ENCODE data around the gene SAP25. TPM values are rescaled to one million over a fixed set of nuclear protein-coding genes. Genes with fewer than 3 reads are reported as not detected.

Gene SAP25
- polyA plus RNA-seq, 1 donor from 2014 or later, result 0.52 TPM

DNA sequence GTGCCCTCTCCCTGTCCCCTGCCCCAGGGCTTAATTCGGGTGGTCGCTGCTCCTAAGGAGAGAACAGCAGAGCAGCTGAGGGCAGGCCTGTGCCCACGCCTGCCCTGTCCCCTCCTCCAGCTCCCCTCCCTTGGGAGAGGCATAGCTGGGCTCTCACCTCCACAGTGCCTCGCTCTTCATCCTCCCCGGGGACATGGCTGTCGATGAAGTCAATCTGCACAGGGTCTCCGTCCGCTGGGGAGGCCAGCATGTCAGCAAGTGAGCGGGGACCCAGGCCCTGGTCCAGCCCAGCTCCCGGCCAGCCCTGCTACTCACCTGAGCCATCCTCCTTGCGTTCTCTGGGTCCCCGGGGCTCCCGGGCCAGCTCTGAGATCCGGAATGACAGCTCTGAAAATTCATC lies 3.8 kb upstream of the SAP25 start:
- Histone ChIP-seq H3K79me2 (replicated peaks; ENCODE audit: insufficient read depth, low read length) (no peaks in the 10 kb centered on the region), H3K27me3 (ENCODE audit: insufficient read depth, low read depth, low read length) (no peaks in the 10 kb centered on the region), H3K27ac (ENCODE audit: low read length) (no peak overlapping the region), H3K9ac (ENCODE audit: low read length) (no peak overlapping the region), H3K9me2 (ENCODE audit: insufficient read depth, low read length) (no peaks in the 10 kb centered on the region), H3K4me2 (ENCODE audit: low read length) (no peak overlapping the region), H3K4me3 (ENCODE audit: low read length) (no peak overlapping the region), H3K36me3 (ENCODE audit: insufficient read depth, low read length) (no peaks in the 10 kb centered on the region), H4K20me1 (ENCODE audit: insufficient read depth) (no peaks in the 10 kb centered on the region), H3F3A (ENCODE audit: insufficient read depth, low read length, poor library complexity, severe bottlenecking) (no peaks in the 10 kb centered on the region), H2AFZ (ENCODE audit: low read depth, low read length) (no peak overlapping the region), H3K9me3 (ENCODE audit: low read length) (no peaks in the 10 kb centered on the region)
- TF ChIP-seq, protein P1, sequence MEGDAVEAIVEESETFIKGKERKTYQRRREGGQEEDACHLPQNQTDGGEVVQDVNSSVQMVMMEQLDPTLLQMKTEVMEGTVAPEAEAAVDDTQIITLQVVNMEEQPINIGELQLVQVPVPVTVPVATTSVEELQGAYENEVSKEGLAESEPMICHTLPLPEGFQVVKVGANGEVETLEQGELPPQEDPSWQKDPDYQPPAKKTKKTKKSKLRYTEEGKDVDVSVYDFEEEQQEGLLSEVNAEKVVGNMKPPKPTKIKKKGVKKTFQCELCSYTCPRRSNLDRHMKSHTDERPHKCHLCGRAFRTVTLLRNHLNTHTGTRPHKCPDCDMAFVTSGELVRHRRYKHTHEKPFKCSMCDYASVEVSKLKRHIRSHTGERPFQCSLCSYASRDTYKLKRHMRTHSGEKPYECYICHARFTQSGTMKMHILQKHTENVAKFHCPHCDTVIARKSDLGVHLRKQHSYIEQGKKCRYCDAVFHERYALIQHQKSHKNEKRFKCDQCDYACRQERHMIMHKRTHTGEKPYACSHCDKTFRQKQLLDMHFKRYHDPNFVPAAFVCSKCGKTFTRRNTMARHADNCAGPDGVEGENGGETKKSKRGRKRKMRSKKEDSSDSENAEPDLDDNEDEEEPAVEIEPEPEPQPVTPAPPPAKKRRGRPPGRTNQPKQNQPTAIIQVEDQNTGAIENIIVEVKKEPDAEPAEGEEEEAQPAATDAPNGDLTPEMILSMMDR (IDR thresholded peaks at IDR 0.05; ENCODE audit: poor library complexity, severe bottlenecking), result no peak
- TF ChIP-seq MXI1 (conservative IDR thresholded peaks at IDR 0.05; ENCODE audit: poor library complexity, severe bottlenecking) (no peak), RAD21 (conservative IDR thresholded peaks at IDR 0.05) (no peak), EP300 (conservative IDR thresholded peaks at IDR 0.05; ENCODE audit: poor library complexity, severe bottlenecking) (no peak), EZH2 (IDR thresholded peaks at IDR 0.05; ENCODE audit: borderline replicate concordance, insufficient read depth, low read length, poor library complexity, severe bottlenecking) (no peak), SMC3 (conservative IDR thresholded peaks at IDR 0.05; ENCODE audit: poor library complexity) (no peak)
- TF ChIP-seq, protein P2, sequence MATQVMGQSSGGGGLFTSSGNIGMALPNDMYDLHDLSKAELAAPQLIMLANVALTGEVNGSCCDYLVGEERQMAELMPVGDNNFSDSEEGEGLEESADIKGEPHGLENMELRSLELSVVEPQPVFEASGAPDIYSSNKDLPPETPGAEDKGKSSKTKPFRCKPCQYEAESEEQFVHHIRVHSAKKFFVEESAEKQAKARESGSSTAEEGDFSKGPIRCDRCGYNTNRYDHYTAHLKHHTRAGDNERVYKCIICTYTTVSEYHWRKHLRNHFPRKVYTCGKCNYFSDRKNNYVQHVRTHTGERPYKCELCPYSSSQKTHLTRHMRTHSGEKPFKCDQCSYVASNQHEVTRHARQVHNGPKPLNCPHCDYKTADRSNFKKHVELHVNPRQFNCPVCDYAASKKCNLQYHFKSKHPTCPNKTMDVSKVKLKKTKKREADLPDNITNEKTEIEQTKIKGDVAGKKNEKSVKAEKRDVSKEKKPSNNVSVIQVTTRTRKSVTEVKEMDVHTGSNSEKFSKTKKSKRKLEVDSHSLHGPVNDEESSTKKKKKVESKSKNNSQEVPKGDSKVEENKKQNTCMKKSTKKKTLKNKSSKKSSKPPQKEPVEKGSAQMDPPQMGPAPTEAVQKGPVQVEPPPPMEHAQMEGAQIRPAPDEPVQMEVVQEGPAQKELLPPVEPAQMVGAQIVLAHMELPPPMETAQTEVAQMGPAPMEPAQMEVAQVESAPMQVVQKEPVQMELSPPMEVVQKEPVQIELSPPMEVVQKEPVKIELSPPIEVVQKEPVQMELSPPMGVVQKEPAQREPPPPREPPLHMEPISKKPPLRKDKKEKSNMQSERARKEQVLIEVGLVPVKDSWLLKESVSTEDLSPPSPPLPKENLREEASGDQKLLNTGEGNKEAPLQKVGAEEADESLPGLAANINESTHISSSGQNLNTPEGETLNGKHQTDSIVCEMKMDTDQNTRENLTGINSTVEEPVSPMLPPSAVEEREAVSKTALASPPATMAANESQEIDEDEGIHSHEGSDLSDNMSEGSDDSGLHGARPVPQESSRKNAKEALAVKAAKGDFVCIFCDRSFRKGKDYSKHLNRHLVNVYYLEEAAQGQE (IDR thresholded peaks at IDR 0.05; ENCODE audit: borderline replicate concordance), result no peak

DNA sequence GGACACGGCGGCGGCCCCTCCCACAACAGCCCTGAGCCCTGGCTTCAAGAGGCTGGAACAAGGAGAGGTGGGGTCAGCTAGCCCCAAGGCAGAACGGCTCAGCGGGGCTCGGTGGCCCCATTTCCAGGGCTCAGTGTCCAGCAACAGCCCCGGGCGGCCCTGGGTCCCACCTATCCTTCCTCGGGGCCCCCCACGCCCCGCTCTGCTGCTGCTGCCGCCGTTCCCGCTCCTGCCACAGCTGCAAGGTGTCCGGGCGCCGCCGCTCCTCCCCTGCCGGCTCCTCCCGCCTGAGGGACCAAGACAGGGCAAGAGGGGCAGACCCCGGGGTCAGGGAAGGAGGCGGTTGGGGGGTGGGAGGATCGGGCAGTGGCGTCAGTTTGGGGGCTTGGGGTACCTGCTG lies 3.4 kb upstream of the SAP25 start:
- H3K9ac ChIP-seq (ENCODE audit: low read length), result no peak overlapping the region
- H3K27me3 ChIP-seq (ENCODE audit: insufficient read depth, low read depth, low read length), result no peaks in the 10 kb centered on the region
- no peak overlapping the region for H3K4me3 ChIP-seq (ENCODE audit: low read length)
- H2AFZ ChIP-seq (ENCODE audit: low read depth, low read length), result no peak overlapping the region
- no peaks in the 10 kb centered on the region for H3K79me2 ChIP-seq (replicated peaks; ENCODE audit: insufficient read depth, low read length)
- H3K9me2 ChIP-seq (ENCODE audit: insufficient read depth, low read length), result no peaks in the 10 kb centered on the region
- H3K4me2 ChIP-seq (ENCODE audit: low read length), result no peak overlapping the region
- no peak overlapping the region for H3K27ac ChIP-seq (ENCODE audit: low read length)
- no peaks in the 10 kb centered on the region for H3K36me3 ChIP-seq (ENCODE audit: insufficient read depth, low read length)
- H3F3A ChIP-seq (ENCODE audit: insufficient read depth, low read length, poor library complexity, severe bottlenecking), result no peaks in the 10 kb centered on the region
- TF ChIP-seq, protein P1 (IDR thresholded peaks at IDR 0.05; ENCODE audit: poor library complexity, severe bottlenecking), result no peak
- TF ChIP-seq SMC3 (conservative IDR thresholded peaks at IDR 0.05; ENCODE audit: poor library complexity) (no peak), EP300 (conservative IDR thresholded peaks at IDR 0.05; ENCODE audit: poor library complexity, severe bottlenecking) (no peak), RAD21 (conservative IDR thresholded peaks at IDR 0.05) (no peak), TAF1 (IDR thresholded peaks at IDR 0.05; ENCODE audit: low read depth) (no peak), POLR2AphosphoS5 (IDR thresholded peaks at IDR 0.05) (no peak), MXI1 (conservative IDR thresholded peaks at IDR 0.05; ENCODE audit: poor library complexity, severe bottlenecking) (no peak), EZH2 (IDR thresholded peaks at IDR 0.05; ENCODE audit: borderline replicate concordance, insufficient read depth, low read length, poor library complexity, severe bottlenecking) (no peak)
- TF ChIP-seq, protein P2 (IDR thresholded peaks at IDR 0.05; ENCODE audit: borderline replicate concordance), result no peak
- H4K20me1 ChIP-seq (ENCODE audit: insufficient read depth), result no peaks in the 10 kb centered on the region
- no peaks in the 10 kb centered on the region for H3K9me3 ChIP-seq (ENCODE audit: low read length)
